ENCODE data around the gene STK32A.

STK32A gene

GRCh38 chr5:147432323-147432722, 197.5 kb downstream of the STK32A start:
- H3K4me3 ChIP-seq (ENCODE audit: control insufficient read depth, low read depth, low read length) = no peak overlapping the region
- no peak for DNase-seq (ENCODE audit: low read depth)
- TF ChIP-seq CTCF (conservative IDR thresholded peaks at IDR 0.05; ENCODE audit: control insufficient read depth, insufficient read depth, low read depth, low read length) = no peak

GRCh38 chr5:147434049-147434448, 199.2 kb downstream of the STK32A start:
- no peak for TF ChIP-seq CTCF (conservative IDR thresholded peaks at IDR 0.05; ENCODE audit: control insufficient read depth, insufficient read depth, low read depth, low read length)
- no peak for DNase-seq (ENCODE audit: low read depth)
- H3K4me3 ChIP-seq (ENCODE audit: control insufficient read depth, low read depth, low read length) = no peak overlapping the region

GRCh38 chr5:147436596-147436995, 201.8 kb downstream of the STK32A start:
- TF ChIP-seq CTCF (conservative IDR thresholded peaks at IDR 0.05; ENCODE audit: control insufficient read depth, insufficient read depth, low read depth, low read length) = no peak
- no peak overlapping the region for H3K4me3 ChIP-seq (ENCODE audit: control insufficient read depth, low read depth, low read length)
- no peak for DNase-seq (ENCODE audit: low read depth)

GRCh38 chr5:147437161-147437596, 202.4 kb downstream of the STK32A start:
- H3K4me3 ChIP-seq (ENCODE audit: control insufficient read depth, low read depth, low read length) = no peak overlapping the region
- no peak for DNase-seq (ENCODE audit: low read depth)
- no peak for TF ChIP-seq CTCF (conservative IDR thresholded peaks at IDR 0.05; ENCODE audit: control insufficient read depth, insufficient read depth, low read depth, low read length)
